ENCODE data around the gene RAI1.
A peak's percentile ranks its signal among the peaks of the same experiment; 100 is the strongest.

RAI1 gene

GRCh38 chr17:17845046-17845775 lies 164.0 kb downstream of the RAI1 start:
- Histone ChIP-seq H3K9ac (ENCODE audit: low read depth in 1 of 2, low read length in 2 of 2) (no peak overlapping the region), H3K27me3 (ENCODE audit: control insufficient read depth in 2 of 2, insufficient read depth in 2 of 2, low read length in 2 of 2) (no peaks in the 10 kb centered on the region), H3K4me1 (ENCODE audit: control insufficient read depth in 2 of 2, insufficient read depth in 2 of 2, low read length in 2 of 2) (peaks cover 22 to 29% of the 10 kb centered on the region in 2 donors), H3K27ac (ENCODE audit: low read depth in 2 of 2, low read length in 2 of 2) (no peak overlapping the region), H3K4me3 (ENCODE audit: low read length in 2 of 2) (no peak overlapping the region), H3K9me3 (ENCODE audit: control insufficient read depth in 2 of 2, low read length in 2 of 2) (no peaks in the 10 kb centered on the region), H3K36me3 (ENCODE audit: control insufficient read depth in 2 of 2, insufficient read depth in 2 of 2, low read length in 2 of 2) (peaks cover 3 to 4% of the 10 kb centered on the region in 2 donors)

- no peak overlapping the region for H3K27ac ChIP-seq (ENCODE audit: low read depth in 2 of 2, low read length in 2 of 2)
- no peak overlapping the region for H3K4me3 ChIP-seq (ENCODE audit: low read length in 2 of 2)
- H3K9me3 ChIP-seq (ENCODE audit: control insufficient read depth in 2 of 2, low read length in 2 of 2) = no peaks in the 10 kb centered on the region
- no peak overlapping the region for H3K9ac ChIP-seq (ENCODE audit: low read depth in 1 of 2, low read length in 2 of 2)
- peaks cover 3 to 4% of the 10 kb centered on the region in 2 donors for H3K36me3 ChIP-seq (ENCODE audit: control insufficient read depth in 2 of 2, insufficient read depth in 2 of 2, low read length in 2 of 2)
- peaks cover 19 to 22% of the 10 kb centered on the region in 2 donors for H3K4me1 ChIP-seq (ENCODE audit: control insufficient read depth in 2 of 2, insufficient read depth in 2 of 2, low read length in 2 of 2)
- H3K27me3 ChIP-seq (ENCODE audit: control insufficient read depth in 2 of 2, insufficient read depth in 2 of 2, low read length in 2 of 2) = no peaks in the 10 kb centered on the region
Observed at GRCh38 chr17:17846003-17846402, 164.7 kb downstream of the RAI1 start.

DNA sequence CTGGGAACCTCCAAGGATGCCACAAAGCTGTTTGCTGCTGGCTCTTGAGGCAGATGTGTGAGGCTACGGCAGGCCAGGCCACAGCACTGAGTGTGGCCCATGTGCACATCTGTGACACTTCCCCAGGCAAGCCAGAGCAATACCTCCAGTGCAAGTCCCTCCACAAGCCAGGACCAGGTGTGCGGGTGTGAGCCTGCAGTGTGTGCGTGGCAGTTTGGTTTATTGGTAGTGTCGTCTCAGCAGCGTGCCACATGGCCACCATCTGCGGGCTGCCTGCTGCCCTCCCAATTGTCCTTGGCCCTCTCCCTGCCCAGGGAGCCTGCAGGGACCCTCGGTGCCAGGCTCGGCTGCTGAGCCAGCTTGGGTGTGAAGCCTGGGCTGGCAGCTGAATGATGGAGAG lies 165.4 kb downstream of the RAI1 start:
- H3K4me3 ChIP-seq (ENCODE audit: low read length in 2 of 2) = no peak overlapping the region
- H3K27me3 ChIP-seq (ENCODE audit: control insufficient read depth in 2 of 2, insufficient read depth in 2 of 2, low read length in 2 of 2) = no peaks in the 10 kb centered on the region
- no peak overlapping the region for H3K9ac ChIP-seq (ENCODE audit: low read depth in 1 of 2, low read length in 2 of 2)
- peaks cover 18% of the 10 kb centered on the region in 2 donors for H3K4me1 ChIP-seq (ENCODE audit: control insufficient read depth in 2 of 2, insufficient read depth in 2 of 2, low read length in 2 of 2)
- peaks cover 4 to 7% of the 10 kb centered on the region in 2 donors for H3K36me3 ChIP-seq (ENCODE audit: control insufficient read depth in 2 of 2, insufficient read depth in 2 of 2, low read length in 2 of 2)
- no peaks in the 10 kb centered on the region for H3K9me3 ChIP-seq (ENCODE audit: control insufficient read depth in 2 of 2, low read length in 2 of 2)
- H3K27ac ChIP-seq (ENCODE audit: low read depth in 2 of 2, low read length in 2 of 2) = no peak overlapping the region

DNA sequence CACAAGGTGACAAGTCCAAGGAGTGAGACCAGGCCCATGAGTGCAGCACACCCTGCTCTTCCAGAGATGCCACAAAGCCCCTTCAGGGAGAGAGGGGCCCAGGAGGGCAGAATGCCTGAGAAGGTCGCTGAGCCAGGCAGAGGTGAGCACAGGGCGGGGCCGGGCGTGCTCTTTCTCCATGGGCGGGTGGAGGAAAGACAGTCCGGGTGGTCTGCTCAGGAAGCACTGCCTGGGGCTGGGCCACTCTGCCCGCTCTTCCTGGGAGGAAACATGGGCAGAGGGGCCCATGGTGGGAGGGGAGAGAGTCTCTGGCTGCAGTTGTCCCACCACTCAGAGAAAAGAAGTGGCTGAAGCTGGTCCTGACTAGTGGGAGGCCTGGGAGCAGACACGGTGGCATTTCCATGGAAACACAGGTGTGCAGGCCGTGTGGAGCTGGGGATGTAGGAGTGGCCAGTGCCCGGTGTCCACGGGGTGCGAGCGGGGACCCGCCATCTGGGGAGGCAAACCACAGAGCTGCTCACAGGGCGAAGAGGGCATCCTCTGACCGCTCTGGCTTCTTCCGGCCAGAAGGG lies 165.9 kb downstream of the RAI1 start:
- Histone ChIP-seq H3K9ac (ENCODE audit: low read depth in 1 of 2, low read length in 2 of 2) (no peak overlapping the region), H3K27ac (ENCODE audit: low read depth in 2 of 2, low read length in 2 of 2) (no peak overlapping the region), H3K4me1 (ENCODE audit: control insufficient read depth in 2 of 2, insufficient read depth in 2 of 2, low read length in 2 of 2) (peaks cover 18% of the 10 kb centered on the region in 2 donors), H3K36me3 (ENCODE audit: control insufficient read depth in 2 of 2, insufficient read depth in 2 of 2, low read length in 2 of 2) (peaks cover 4 to 7% of the 10 kb centered on the region in 2 donors), H3K4me3 (ENCODE audit: low read length in 2 of 2) (no peak overlapping the region), H3K27me3 (ENCODE audit: control insufficient read depth in 2 of 2, insufficient read depth in 2 of 2, low read length in 2 of 2) (no peaks in the 10 kb centered on the region), H3K9me3 (ENCODE audit: control insufficient read depth in 2 of 2, low read length in 2 of 2) (no peaks in the 10 kb centered on the region)

- Histone ChIP-seq H3K4me3 (ENCODE audit: low read length in 2 of 2) (no peak overlapping the region), H3K4me1 (ENCODE audit: control insufficient read depth in 2 of 2, insufficient read depth in 2 of 2, low read length in 2 of 2) (peaks cover 18% of the 10 kb centered on the region in 2 donors), H3K36me3 (ENCODE audit: control insufficient read depth in 2 of 2, insufficient read depth in 2 of 2, low read length in 2 of 2) (peaks cover 4 to 7% of the 10 kb centered on the region in 2 donors), H3K9me3 (ENCODE audit: control insufficient read depth in 2 of 2, low read length in 2 of 2) (no peaks in the 10 kb centered on the region), H3K9ac (ENCODE audit: low read depth in 1 of 2, low read length in 2 of 2) (no peak overlapping the region), H3K27ac (ENCODE audit: low read depth in 2 of 2, low read length in 2 of 2) (no peak overlapping the region), H3K27me3 (ENCODE audit: control insufficient read depth in 2 of 2, insufficient read depth in 2 of 2, low read length in 2 of 2) (no peaks in the 10 kb centered on the region)
Observed at GRCh38 chr17:17847726-17848125, 166.5 kb downstream of the RAI1 start.

DNA sequence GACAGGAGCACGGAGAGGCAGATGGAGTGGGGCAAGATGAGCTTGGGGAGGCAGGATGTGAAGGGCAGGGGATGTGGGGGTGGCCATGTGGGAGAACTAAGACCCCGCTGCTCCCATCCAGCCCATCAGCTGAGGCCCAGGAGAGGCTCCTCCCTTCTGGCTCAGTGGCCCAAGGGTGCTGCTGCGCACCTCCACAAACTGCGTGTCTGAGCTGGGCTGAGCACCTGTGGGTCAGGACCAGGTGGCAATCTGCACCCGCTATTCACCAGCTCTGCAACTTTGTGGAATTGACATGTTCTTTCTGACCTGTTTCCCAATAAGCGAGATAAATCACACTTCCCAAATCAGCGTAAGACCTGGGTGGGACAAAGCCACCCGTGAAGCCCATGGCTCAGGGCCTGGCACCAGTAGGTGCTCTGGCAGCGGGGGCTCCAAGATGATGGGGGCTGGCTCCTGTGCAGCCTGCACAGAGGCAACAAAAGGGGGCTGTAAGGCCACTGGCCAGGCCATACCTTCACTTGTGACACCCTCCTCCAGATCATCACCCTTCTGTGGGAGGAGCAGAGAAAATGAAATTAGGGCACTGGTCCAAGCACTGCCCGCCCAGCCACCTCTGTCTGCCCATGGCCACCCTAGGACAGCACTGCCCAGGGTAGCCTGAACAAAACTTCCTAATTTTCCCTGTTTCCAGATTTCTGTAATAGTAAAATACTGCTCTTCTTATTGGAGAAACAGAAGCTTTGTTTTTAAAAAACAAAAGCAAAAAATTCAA lies 167.2 kb downstream of the RAI1 start:
- Histone ChIP-seq H3K4me3 (ENCODE audit: low read length in 2 of 2) (no peak overlapping the region), H3K9ac (ENCODE audit: low read depth in 1 of 2, low read length in 2 of 2) (no peak overlapping the region), H3K36me3 (ENCODE audit: control insufficient read depth in 2 of 2, insufficient read depth in 2 of 2, low read length in 2 of 2) (peaks cover 4 to 12% of the 10 kb centered on the region in 2 donors), H3K9me3 (ENCODE audit: control insufficient read depth in 2 of 2, low read length in 2 of 2) (no peaks in the 10 kb centered on the region), H3K27me3 (ENCODE audit: control insufficient read depth in 2 of 2, insufficient read depth in 2 of 2, low read length in 2 of 2) (no peaks in the 10 kb centered on the region), H3K4me1 (ENCODE audit: control insufficient read depth in 2 of 2, insufficient read depth in 2 of 2, low read length in 2 of 2) (peaks cover 18% of the 10 kb centered on the region in 2 donors), H3K27ac (ENCODE audit: low read depth in 2 of 2, low read length in 2 of 2) (peak overlapping the region in 1 of 2 donors; percentile 74)

DNA sequence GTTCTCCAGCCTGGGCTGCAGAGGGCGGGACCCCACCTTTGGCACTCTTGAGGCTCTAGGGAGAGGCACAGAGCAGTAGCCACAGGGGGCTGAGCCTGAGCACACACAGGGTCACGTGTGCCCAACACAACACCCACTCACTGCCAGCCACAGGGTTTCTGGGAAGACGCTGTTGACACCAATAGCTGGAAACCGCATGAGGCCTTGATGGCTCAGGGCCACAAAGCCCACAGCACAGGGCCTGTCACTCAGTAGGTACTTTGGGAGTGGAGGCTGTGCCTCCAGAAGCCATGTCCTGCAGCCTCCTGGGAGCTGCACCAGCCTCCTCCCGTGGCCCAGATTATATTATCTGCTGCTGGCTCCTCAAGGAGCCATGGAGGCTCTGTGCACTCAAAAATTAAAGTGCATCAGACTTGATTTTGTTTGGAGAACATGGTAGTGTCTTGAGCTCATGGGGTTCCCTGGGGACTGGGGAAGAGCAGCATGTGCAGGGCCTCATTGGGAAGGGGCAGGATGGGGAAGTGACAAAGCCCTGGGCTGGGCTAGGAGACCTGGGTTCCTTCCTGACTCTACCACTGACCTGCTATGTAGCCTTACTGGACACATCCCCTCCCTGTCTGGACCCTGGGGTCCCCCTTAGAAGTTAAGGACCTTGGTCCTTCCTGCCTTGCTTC lies 168.0 kb downstream of the RAI1 start:
- Histone ChIP-seq H3K9me3 (ENCODE audit: control insufficient read depth in 2 of 2, low read length in 2 of 2) (no peaks in the 10 kb centered on the region), H3K4me1 (ENCODE audit: control insufficient read depth in 2 of 2, insufficient read depth in 2 of 2, low read length in 2 of 2) (peaks cover 18 to 20% of the 10 kb centered on the region in 2 donors), H3K4me3 (ENCODE audit: low read length in 2 of 2) (no peak overlapping the region), H3K9ac (ENCODE audit: low read depth in 1 of 2, low read length in 2 of 2) (peak overlapping the region in 1 of 2 donors; percentile 52), H3K27ac (ENCODE audit: low read depth in 2 of 2, low read length in 2 of 2) (peak overlapping the region; percentile 45 to 74), H3K27me3 (ENCODE audit: control insufficient read depth in 2 of 2, insufficient read depth in 2 of 2, low read length in 2 of 2) (no peaks in the 10 kb centered on the region), H3K36me3 (ENCODE audit: control insufficient read depth in 2 of 2, insufficient read depth in 2 of 2, low read length in 2 of 2) (peaks cover 4 to 12% of the 10 kb centered on the region in 2 donors)

- H3K27ac ChIP-seq (ENCODE audit: low read depth in 2 of 2, low read length in 2 of 2) = peak overlapping the region; percentile 45 to 74
- H3K27me3 ChIP-seq (ENCODE audit: control insufficient read depth in 2 of 2, insufficient read depth in 2 of 2, low read length in 2 of 2) = no peaks in the 10 kb centered on the region
- H3K9ac ChIP-seq (ENCODE audit: low read depth in 1 of 2, low read length in 2 of 2) = peak overlapping the region in 1 of 2 donors; percentile 52
- peaks cover 22 to 23% of the 10 kb centered on the region in 2 donors for H3K4me1 ChIP-seq (ENCODE audit: control insufficient read depth in 2 of 2, insufficient read depth in 2 of 2, low read length in 2 of 2)
- peaks cover 4 to 12% of the 10 kb centered on the region in 2 donors for H3K36me3 ChIP-seq (ENCODE audit: control insufficient read depth in 2 of 2, insufficient read depth in 2 of 2, low read length in 2 of 2)
- no peak overlapping the region for H3K4me3 ChIP-seq (ENCODE audit: low read length in 2 of 2)
- H3K9me3 ChIP-seq (ENCODE audit: control insufficient read depth in 2 of 2, low read length in 2 of 2) = no peaks in the 10 kb centered on the region
Observed at GRCh38 chr17:17849845-17850373, 168.7 kb downstream of the RAI1 start.

DNA sequence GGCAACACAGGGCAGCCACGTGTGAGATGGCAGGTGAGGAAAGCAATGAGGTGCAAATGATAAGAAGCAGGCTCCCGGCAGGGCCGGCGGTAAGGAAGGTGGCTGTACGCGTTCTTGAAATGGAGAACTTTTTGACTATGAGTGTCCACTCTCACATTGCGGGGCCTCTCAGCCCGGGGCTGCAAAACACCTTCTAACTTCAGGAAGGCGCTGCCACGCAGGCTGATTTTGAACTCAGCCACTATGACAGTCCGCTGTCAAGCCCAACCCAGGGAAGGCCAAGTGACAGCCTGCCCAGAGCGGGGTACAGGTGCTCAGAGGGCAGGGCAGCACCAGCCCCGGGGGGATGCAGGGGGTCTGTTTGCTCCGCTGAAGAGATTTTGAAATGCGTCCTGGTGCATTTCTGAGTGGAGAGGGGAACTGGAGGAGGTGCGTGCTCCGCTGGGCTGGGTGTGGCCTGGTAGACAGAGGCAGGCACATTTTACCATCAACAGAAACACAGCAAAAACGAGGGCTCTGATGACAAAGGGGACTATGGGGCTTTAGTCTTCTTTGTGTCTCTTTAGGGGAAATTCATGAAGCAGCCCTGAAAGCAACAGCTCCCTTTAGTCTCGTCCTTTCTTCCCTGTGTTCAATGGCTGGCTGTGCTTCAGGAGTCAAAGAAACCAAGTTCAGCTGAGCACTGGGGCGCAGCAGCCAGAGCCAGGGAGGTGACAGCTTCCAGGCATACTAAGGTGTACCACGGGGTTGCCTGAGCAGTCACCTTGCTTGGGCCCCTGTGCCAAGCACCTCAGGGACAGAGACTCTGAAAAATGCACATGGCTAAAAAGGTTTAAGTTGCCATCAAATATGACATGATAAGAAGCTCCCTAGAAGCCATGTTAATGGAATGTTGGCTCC lies 170.1 kb downstream of the RAI1 start:
- no peaks in the 10 kb centered on the region for H3K9me3 ChIP-seq (ENCODE audit: control insufficient read depth in 2 of 2, low read length in 2 of 2)
- H3K27me3 ChIP-seq (ENCODE audit: control insufficient read depth in 2 of 2, insufficient read depth in 2 of 2, low read length in 2 of 2) = no peaks in the 10 kb centered on the region
- peaks cover 23 to 27% of the 10 kb centered on the region in 2 donors for H3K4me1 ChIP-seq (ENCODE audit: control insufficient read depth in 2 of 2, insufficient read depth in 2 of 2, low read length in 2 of 2)
- H3K27ac ChIP-seq (ENCODE audit: low read depth in 2 of 2, low read length in 2 of 2) = no peak overlapping the region
- H3K36me3 ChIP-seq (ENCODE audit: control insufficient read depth in 2 of 2, insufficient read depth in 2 of 2, low read length in 2 of 2) = peaks cover 4 to 12% of the 10 kb centered on the region in 2 donors
- H3K9ac ChIP-seq (ENCODE audit: low read depth in 1 of 2, low read length in 2 of 2) = no peak overlapping the region
- no peak overlapping the region for H3K4me3 ChIP-seq (ENCODE audit: low read length in 2 of 2)
